HL-60 (cell line): Measurements from ENCODE around the gene PLG.
A peak's percentile ranks its signal among the peaks of the same experiment; 100 is the strongest.
"Not testable (repeated sequence)": the region's sequence is repeated elsewhere in the genome, so short reads cannot be mapped to it uniquely, and the experiment has no call there.

Experiments used
- DNase-seq, 2 experiments: peaks; one replicate each; pipeline ENCODE4 v3.0.0-alpha.2; 2010 to 2020; ENCODE audit warnings: low read depth in 1 of 2, low spot score in 1 of 2
- H3K27ac ChIP-seq: fragments of 250-450 bp; sonication (Bioruptor Pico); replicated peaks from 2 replicates; pipeline ENCODE4 v1.5.1; 2020; ENCODE audit warnings: mild to moderate bottlenecking, moderate library complexity
- H3K27me3 ChIP-seq: fragments of 250-450 bp; sonication (Bioruptor Pico); 2 replicates; pipeline ENCODE4 v1.5.1; 2021; ENCODE audit warnings: mild to moderate bottlenecking, moderate library complexity; ENCODE audit not compliant: insufficient read depth, poor library complexity, severe bottlenecking
- H3K4me3 ChIP-seq: replicated peaks from 2 replicates; pipeline ENCODE4 v1.5.1; 2011; ENCODE audit warnings: mild to moderate bottlenecking, control low read depth, low read length; ENCODE audit not compliant: insufficient read depth
- CTCF ChIP-seq: IDR thresholded peaks from one replicate; pipeline ENCODE4 v1.5.1; 2011; ENCODE audit warnings: low read length, control low read depth, inconsistent platforms; ENCODE audit not compliant: insufficient read depth
- GABPA ChIP-seq: IDR thresholded peaks from 2 replicates; pipeline ENCODE4 v1.6.1; 2012; ENCODE audit warnings: low read depth
- POLR2AphosphoS5 ChIP-seq: IDR thresholded peaks from 2 replicates; pipeline ENCODE4 v1.6.1; 2012; ENCODE audit warnings: low read depth
- SPI1 ChIP-seq: IDR thresholded peaks from 2 replicates; pipeline ENCODE4 v1.6.1; 2012; ENCODE audit warnings: low read depth, mild to moderate bottlenecking, borderline replicate concordance
- TF ChIP-seq, protein P1 (sequence below): IDR thresholded peaks from 2 replicates; pipeline ENCODE4 v1.6.1; 2012; ENCODE audit warnings: low read depth; ENCODE audit not compliant: insufficient replicate concordance

The PLG gene

GRCh38 chr6:160739955-160740354, 37.9 kb downstream of the PLG start:
- Histone ChIP-seq H3K27me3 (no peaks in the 10 kb centered on the region), H3K27ac (no peak overlapping the region), H3K4me3 (no peak overlapping the region)
- TF ChIP-seq, protein P1, sequence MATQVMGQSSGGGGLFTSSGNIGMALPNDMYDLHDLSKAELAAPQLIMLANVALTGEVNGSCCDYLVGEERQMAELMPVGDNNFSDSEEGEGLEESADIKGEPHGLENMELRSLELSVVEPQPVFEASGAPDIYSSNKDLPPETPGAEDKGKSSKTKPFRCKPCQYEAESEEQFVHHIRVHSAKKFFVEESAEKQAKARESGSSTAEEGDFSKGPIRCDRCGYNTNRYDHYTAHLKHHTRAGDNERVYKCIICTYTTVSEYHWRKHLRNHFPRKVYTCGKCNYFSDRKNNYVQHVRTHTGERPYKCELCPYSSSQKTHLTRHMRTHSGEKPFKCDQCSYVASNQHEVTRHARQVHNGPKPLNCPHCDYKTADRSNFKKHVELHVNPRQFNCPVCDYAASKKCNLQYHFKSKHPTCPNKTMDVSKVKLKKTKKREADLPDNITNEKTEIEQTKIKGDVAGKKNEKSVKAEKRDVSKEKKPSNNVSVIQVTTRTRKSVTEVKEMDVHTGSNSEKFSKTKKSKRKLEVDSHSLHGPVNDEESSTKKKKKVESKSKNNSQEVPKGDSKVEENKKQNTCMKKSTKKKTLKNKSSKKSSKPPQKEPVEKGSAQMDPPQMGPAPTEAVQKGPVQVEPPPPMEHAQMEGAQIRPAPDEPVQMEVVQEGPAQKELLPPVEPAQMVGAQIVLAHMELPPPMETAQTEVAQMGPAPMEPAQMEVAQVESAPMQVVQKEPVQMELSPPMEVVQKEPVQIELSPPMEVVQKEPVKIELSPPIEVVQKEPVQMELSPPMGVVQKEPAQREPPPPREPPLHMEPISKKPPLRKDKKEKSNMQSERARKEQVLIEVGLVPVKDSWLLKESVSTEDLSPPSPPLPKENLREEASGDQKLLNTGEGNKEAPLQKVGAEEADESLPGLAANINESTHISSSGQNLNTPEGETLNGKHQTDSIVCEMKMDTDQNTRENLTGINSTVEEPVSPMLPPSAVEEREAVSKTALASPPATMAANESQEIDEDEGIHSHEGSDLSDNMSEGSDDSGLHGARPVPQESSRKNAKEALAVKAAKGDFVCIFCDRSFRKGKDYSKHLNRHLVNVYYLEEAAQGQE, result no peak
- TF ChIP-seq GABPA, result no peak
- TF ChIP-seq SPI1, result no peak
- no peak for TF ChIP-seq CTCF
- TF ChIP-seq POLR2AphosphoS5, result no peak
- DNase-seq, result no peak

DNA sequence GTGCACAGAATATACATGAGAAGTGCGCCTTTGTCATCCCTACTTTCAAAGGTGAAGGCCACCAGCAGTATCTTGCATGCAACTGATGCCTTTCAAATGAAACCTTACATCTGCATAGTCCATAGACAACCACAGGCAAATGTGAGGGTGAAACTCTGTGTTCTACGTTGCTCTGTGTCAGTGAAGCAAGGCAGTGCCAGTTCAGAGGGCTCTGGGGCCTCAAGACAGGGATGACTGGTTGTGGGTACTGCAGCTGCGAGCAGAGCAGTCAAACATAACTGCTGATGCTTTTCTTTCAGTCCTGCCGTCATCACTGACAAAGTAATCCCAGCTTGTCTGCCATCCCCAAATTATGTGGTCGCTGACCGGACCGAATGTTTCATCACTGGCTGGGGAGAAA, 39.0 kb downstream of the PLG start:
- H3K27me3 ChIP-seq, H3K27ac ChIP-seq, DNase-seq, H3K4me3 ChIP-seq: not testable (repeated sequence)

DNA sequence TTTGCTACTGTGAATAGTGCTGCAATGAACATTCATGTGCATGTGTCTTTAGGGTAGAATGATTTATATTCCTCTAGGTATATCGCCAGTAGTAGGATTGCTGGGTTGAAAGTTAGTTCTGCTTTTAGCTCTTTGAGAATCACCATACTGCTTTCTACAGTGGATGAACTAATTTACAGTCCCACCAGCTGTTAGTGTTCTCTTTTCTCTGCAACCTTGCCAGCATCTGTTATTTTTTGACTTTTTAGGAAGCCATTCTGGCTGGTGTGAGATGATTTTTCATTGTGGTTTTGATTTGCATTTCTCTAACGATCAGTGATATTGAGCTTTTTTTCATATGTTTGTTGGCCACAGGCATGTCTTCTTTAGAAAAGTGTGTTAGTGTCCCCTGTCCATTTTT, 40.0 kb downstream of the PLG start:
- TF ChIP-seq CTCF, result no peak
- no peak for TF ChIP-seq POLR2AphosphoS5
- TF ChIP-seq SPI1, result no peak
- TF ChIP-seq, protein P1, result no peak
- TF ChIP-seq GABPA, result no peak
- no peak for DNase-seq
- Histone ChIP-seq H3K27me3 (no peaks in the 10 kb centered on the region), H3K4me3 (no peak overlapping the region), H3K27ac (no peak overlapping the region)

DNA sequence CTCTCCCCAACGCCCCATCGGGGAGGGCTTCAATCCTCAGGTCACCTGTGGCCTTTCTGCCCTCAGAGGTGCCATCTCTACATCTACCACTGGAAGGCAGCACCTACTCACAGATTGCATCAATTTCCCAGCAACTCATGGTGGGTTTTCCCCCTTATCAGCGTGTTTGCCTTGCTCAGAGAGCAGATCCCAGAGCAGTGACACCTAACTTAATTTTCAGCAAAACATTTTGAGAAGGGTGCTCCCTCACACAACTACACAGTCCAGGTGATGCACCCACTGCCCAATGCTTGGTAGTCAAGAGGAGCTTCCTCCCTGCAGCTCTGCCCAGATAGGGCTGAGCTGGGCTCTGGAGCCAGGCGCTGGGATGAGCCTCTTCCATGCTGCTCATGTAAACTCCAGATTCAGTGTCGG, 48.2 kb downstream of the PLG start:
- Histone ChIP-seq H3K27me3 (peaks cover 2% of the 10 kb centered on the region), H3K27ac (no peak overlapping the region), H3K4me3 (no peak overlapping the region)
- no peak for DNase-seq
- TF ChIP-seq SPI1, result no peak
- peak; percentile 41 for TF ChIP-seq CTCF

GRCh38 chr6:160753211-160753610, 51.2 kb downstream of the PLG start:
- H3K27me3 ChIP-seq, DNase-seq, H3K27ac ChIP-seq, H3K4me3 ChIP-seq: not testable (repeated sequence)
